CD4-positive, alpha-beta T cell treated with Interleukin-15 for 1 hour (primary cell): ENCODE data around the gene RFC1.
"Not testable (repeated sequence)": the region's sequence is repeated elsewhere in the genome, so short reads cannot be mapped to it uniquely, and the experiment has no call there.

Experiments used
- DNase-seq: peaks from one replicate; pipeline ENCODE4 v3.0.0-alpha.2; 2020

Gene RFC1

GRCh38 chr4:39302901-39303300 lies 63.3 kb downstream of the RFC1 start:
- no peak for DNase-seq

GRCh38 chr4:39295784-39296183 lies 70.4 kb downstream of the RFC1 start:
- DNase-seq: no peak

GRCh38 chr4:39292433-39292832 lies 73.7 kb downstream of the RFC1 start:
- DNase-seq: not testable (repeated sequence)

- no peak for DNase-seq
Measured at GRCh38 chr4:39291686-39292085, 74.5 kb downstream of the RFC1 start.

GRCh38 chr4:39287223-39287622 lies 78.9 kb downstream of the RFC1 start:
- no peak for DNase-seq

- no peak for DNase-seq
Measured at GRCh38 chr4:39286263-39286662, 79.9 kb downstream of the RFC1 start.

- DNase-seq: no peak
Measured at GRCh38 chr4:39285853-39286252, 80.3 kb downstream of the RFC1 start.

- no peak for DNase-seq
Measured at GRCh38 chr4:39285111-39285795, 80.9 kb downstream of the RFC1 start.

- DNase-seq: no peak
Measured at GRCh38 chr4:39280770-39281169, 85.4 kb downstream of the RFC1 start.

GRCh38 chr4:39279416-39279815 lies 86.7 kb downstream of the RFC1 start:
- DNase-seq: no peak

GRCh38 chr4:39278476-39278875 lies 87.7 kb downstream of the RFC1 start:
- no peak for DNase-seq

- not testable (repeated sequence) for DNase-seq
Measured at GRCh38 chr4:39277661-39278060, 88.5 kb downstream of the RFC1 start.

GRCh38 chr4:39274503-39274902 lies 91.7 kb downstream of the RFC1 start:
- DNase-seq: no peak

GRCh38 chr4:39263895-39264294 lies 102.3 kb downstream of the RFC1 start:
- no peak for DNase-seq

GRCh38 chr4:39259571-39260330 lies 106.4 kb downstream of the RFC1 start:
- no peak for DNase-seq

- DNase-seq: no peak
Measured at GRCh38 chr4:39256436-39256835, 109.7 kb downstream of the RFC1 start.

- DNase-seq: no peak
Measured at GRCh38 chr4:39255871-39256270, 110.3 kb downstream of the RFC1 start.

- no peak for DNase-seq
Measured at GRCh38 chr4:39255266-39255665, 110.9 kb downstream of the RFC1 start.

- DNase-seq: no peak
Measured at GRCh38 chr4:39243462-39243861, 122.7 kb downstream of the RFC1 start.
